ENCODE results near the gene RDH5.

RDH5 gene

DNA sequence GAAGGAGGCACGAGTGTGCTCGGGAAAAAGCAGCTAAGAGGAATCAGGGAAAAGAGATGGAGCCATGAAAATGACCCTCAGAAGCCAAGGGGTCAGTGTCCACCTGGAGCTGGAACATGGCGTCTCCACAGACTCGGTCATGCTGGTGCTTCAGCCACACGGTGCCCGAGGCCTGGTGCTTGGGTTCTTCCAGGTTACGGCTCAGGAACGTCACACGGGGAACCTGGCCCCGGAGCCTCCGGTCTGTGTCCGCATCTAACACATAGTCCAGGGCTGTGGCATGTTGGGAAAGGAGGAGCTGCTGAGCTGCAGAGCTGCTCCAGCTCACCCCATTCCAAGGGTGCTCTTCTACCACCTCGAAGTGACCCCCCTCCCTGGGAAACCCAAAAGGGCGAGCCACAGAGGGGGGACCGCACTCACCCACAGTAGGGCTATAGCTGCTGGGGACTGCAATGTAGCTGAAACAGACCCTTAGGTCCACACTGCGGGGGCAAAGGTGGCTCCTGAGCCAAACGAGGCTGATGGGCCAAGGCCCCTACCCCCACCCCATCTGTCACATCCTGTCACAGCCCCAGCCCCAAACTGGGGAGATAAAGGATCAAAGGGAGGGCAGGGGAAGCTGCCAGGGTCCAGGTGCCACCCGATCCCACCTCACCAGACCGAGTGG is 23.3 kb upstream of the RDH5 start:
- DNase-seq = no peak

DNA sequence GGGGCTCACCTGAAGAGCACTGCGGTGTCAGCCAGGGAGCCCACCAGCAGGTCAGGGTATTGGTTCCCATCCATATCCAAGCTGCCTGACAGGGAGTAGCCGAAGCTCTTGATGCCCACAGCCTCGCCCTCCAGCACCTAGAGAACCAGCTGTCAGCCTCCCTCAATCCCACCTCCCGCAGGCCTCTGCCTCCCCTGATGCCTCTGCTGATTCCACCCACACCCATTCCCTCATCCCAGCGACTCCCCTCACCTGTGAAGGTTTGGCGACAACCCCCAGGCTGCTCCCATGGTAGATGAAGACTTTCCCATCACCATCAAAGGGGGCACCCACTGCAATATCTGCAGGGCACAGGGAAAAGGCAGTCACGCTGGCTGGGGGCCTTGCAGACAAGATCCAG is 22.5 kb upstream of the RDH5 start:
- DNase-seq = no peak

DNA sequence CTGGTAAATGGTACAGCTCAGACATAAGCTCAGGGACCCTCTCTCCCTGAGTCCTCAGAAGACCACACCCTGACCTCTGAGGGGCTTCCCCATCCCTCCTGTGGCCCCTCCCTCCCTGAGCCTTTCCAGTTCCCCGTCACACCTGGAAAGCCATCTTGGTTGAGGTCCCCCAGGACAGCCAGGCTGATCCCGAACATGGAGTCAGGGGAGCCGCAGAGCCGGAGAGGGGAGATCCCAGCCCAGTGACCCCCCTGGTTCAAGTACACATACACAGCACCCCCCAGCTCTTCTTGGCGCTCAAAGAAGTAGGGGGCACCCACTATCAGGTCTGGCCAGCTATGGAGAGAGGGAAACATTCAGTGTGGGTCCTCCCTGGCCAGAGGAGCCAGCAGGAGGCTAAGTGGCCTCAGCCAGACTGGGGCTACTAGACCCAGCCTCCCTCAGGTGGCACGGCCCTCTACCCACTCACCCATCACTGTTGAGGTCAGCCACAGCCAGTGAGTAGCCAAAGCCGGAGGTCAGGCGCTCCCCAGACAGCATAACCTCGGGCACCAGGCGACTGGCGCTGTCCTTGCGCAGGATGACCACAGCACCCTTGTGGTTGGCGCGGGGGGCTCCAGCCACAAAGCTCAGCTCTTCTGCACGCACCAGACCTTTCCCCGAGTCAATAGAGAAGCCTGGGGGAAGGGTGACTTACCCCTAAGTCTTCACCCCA is 21.8 kb upstream of the RDH5 start:
- no peak for DNase-seq

DNA sequence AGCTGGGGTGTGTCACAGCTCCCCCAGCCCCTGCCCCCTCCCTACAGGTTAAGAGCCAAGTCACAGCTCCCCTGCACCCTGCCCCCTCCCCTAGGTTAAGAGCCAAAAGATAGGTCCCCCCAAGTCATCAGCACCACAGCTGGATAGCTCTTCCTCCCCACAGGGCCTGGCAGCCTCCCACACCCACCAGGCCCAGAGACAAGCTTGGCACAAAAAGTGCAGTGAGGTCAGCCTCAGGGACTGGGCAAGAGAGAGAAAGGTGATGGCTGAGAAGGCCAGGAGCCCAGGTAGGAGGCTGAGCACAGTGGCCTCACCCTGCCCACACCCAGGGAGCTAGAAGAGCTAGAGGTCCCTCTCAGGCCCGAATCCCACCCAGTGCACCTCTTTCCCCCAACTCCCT is 21.2 kb upstream of the RDH5 start:
- DNase-seq = no peak

DNA sequence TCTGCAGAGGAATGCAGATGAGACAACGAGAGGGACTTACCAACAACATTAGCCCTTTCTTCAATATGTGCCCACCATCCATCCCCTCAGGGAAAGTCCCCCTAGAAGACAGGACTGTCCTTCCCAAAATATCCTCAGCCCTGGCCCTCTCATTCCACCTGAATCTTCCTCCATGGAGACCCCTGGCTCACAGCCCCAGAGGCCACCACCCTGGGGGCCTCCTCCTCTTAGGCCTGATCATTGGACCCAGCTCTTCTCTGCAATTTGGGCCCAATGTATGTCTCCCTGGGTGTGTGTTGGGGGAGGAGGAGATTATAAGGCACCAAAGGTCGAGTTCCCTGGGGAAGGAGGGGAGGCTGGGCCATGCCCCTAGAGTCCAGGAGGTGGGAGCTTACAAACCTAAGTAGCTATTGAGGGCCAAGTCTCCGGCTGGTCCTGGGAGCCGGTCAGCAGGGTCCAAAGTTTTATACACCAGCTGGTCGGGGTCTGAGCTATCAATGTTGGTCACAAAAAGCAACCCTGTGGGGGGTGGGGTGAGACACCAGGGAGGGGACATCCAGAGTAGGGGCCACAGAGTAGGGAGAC is 20.6 kb upstream of the RDH5 start:
- no peak for DNase-seq

DNA sequence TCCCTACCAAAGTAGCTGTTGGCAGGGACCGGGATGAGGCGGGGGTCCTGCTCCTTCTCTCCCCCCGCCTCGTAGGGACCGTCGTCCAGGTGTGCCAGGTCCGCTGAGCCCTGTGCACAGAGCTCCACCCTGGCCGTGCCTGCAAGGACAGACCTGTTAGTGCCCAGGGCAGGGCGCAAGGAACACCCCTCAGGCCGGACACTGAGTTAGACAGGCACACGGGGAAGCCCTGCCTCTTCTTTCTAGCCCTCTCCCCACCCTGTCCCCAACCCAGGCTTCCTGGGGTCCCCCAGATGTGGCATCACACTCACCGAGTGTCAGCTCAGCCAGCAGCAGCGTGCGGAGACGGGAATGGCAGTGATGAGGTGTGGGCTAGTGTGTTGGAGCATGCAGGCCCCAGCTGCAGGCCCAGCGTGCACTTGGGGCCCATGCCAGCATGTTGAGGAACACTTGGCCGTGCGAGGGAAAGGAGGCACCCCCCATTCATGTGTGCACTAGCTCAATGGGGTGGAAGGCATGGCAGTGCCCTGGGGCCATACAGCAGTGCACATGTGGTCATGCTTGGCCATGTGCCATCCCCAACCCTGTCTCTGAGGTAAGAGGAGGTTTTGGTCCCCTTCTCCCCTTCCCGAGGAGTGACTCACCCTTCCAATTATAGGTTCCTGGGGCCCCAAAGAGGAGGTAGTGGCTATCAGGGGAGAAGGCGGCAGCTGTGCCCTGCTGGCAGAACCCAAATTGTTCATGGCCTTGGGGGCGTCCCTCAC is 19.8 kb upstream of the RDH5 start:
- DNase-seq = no peak

DNA sequence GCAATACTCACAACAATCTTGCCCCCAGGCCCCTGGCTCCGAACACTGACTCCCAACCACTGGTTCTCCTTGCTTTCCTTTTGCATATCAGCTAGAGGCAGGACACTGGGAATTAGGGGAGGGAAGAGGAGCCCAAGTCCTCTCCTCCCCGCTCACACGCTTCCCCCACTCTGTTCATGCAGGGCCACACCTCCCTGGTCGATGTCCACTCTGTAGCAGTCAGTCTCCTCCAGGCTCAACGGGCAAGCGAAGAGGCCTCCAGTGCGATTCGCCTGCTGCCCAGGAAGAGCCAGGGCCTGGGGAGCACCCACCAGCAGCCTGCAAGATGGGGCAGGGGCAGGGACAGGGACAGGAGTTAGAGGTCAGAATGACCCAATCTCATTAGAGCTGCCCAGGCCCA is 17.3 kb upstream of the RDH5 start:
- DNase-seq = no peak

DNA sequence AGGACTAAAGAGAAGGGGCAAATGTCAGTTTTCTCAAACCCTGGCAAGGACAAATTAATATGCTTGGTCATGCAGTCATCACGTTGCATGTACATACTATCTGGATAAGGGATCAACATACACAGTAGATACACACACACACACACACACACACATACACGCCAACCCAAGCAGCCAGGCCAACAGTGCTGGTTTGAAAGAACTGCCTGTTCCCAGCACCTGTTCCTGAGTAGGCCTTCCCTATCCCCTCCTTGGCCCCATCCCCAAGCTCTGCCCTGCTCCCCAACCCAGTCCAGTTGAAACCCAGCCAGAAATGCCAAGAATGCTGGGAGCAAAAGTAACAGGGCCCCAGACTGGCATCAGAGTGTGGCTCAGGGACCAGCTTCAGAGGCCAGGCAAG is 16.9 kb upstream of the RDH5 start:
- DNase-seq = no peak

DNA sequence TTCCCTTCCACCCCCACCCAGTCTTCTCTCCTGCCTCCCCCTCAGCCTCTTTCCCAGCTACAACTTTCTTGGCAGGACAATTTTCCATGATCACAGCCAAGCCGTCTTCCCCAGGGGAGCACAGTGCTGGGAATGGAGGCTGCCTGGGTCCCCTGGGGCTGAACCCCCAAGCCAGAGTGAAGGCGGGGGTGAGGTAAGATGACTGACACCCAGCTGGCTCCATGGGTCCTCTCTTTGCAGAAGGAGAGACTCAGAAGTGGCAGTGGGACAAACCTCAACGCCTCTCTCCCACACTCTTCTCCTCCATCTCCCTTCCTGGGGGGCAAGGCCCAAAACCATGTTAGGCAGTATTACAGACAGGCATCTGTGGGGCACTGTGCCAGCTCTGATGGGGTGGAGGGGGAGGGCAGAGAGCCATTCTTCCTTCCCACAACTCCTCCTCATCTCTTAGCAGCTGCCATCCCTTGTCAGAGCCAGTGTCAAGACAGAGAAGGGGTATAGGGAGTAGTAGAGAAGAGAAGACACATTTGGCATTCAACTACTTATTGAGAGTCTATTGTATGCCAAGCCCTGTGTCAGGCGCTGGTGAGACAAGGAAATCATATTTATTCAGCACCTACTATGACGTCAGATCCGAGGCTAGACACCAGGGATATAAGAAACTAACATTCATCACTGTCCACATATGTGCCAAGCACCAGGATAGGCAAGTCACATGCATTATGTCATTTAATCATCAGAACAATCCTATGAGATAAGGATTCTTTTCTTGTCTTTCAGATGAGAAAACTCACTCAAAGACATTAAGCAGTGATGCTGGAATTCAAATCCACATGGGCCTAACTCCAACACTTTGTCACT is 16.1 kb upstream of the RDH5 start:
- peak; percentile 53 for DNase-seq

DNA sequence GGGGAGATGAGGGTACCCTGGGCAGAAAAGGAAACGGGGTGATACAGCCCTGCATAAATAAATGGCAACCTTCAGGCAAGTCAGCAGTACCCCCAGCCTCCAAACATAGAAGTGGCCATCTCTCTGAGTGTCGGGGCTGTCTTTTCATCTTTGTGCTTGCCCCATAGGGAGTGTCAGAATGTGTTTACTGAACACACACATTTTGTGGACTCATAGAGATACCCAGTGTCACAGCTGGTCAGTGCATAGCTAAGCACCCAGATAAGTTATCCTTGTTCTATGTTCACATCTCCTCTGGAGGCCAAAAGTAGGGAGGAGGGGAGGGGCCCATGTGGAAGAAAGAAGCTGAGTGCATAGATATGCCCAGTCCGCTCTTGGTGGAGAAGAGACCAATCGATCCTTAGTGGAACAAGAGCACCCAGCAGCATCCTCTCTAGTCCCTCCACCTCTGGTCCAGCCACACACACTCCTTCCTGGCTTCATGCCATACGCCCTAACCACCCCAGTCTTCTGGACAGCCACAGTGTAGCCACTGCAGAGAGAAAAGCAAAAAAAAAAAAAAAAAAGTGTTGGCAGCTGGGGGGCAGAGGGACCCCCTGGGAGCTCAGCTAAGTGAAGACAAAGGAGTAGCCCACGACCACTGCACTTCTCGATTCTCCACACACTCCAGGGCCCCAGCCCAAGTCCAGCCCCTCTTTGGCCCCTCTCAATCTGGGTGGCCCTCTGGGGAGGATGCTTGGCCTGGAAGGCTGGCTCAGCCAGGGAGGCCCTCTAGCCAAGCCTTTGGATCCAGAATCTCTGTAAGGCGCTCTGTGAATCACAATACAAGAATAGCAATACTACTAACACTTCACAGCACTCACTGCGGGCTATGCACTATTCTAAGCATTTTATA is 15.1 kb upstream of the RDH5 start:
- no peak for DNase-seq

DNA sequence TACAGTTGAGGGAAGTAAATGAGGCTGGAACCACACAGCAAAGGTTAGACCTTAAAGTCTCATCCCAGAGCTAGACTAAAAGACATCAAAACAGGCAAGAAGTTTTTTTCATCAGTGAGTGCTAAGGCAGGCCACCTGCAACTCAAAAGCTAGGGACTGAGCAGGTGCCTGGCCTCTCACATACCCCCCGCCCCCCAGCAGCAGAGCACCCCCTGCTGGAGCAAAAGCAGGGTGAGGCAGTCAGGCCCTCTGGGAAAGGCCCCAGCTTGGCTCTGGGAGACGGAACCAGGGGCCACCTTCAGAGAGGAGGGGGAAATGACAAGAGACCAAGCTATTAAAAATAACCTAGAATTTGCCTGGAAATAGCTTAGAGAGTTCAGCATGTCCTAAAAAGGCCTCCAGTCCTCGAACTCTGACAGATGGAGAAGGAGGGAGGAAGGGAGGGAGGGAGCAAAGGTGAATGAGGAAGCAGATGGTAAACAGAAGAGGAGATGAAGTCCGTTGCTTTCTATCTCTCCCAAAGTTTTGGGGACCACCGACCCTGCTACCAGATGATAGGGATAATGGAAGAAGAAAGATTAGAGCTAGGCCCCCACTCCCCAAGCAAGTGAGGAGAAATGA is 14.3 kb upstream of the RDH5 start:
- DNase-seq = no peak

DNA sequence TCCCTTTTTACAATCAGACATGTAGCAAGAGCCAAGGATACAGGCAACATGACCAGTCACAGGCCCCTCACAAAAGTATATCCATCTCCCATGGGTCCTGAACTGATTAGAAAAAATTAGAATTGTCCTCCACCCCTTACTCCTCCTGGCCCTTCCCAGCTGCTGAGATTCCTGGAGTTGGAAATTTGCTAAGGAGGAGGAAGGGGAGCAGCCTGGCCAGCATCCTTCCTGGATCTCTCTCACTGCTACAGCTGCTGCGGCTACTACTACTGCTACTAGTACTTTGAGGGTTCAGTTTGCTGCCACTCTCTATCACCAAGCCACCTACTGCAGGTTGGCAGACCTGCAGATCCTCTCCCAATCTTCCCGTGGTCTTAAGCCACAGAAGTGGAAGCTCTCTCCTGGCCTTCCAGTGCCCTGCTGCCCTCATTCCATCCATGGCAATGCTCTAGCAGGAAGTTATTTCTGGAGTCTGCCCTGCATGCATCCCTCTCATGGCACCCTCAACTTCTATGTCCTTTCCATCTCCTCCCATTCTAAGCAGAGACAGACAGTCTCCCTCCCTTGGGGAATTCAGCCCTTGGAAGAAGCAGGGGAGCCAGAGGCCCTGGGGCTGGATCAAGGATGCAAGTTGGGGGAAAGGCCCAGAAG is 13.5 kb upstream of the RDH5 start:
- DNase-seq = no peak

DNA sequence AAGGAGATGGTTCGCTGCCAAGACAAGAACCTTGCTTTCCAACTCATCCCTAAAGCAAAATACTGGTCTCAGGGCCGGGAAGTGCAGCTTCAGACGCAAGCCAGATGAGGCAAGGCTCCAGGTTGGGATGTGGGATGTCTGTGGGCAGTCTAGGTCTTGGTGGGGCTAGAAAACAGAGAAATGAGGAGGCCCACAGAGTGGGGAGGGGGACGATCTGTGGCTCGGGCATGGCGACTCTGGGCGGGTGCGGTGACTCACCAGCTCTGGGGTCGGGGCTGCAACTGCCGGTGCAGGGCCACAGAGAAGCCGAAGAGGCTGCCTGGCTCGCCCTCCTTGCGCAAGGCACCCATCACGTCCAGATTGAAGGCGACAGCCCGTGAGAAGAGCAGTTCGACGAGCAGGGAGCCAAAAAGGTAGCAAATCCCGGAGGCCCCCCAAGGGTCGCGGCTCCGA is 12.9 kb upstream of the RDH5 start:
- DNase-seq = no peak

DNA sequence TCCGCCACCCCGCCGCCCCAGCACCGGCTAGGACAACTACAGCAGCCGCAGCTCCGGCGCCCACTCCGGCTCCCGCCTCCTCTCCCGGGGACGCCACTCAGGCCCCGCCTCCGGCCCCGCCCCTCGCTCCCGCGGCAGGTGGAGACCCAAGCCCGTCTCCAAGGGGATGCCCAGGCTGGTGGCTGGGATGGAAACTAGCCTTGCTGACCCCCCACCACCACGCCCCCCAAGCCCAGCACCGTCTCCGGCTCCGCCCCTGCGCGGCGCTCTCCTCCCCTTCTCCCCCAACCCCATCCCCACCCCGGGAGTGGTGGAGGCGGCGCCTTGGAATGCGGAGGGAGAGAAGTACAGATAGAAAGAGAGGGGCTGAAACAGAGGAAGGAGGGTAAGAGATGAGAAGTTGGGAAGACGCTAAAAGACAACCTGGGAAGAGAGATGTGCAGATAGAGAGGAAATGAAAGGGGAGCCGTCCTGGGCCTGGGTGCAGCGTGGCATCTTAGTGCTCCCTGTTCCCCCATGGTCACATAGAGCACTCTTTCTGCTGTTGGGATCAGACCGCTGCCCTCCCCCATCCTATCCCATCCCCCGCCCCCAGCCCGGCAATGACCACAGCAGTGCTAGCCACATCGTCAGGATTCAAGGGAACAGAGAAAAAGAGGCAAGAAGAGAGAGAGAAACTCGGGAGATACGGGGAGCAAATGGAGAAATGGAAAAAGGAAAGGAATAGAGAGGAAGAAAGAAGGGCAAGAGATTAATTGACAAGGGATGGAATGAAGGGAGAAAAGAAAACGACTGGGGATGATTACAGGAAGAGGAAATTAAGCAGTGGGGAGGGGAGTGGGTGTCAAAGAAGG is 12.1 kb upstream of the RDH5 start, which contains the start of gene ITGA7:
Gene ITGA7 (minus strand): TSS at position 64 of the 854 bp plus-strand sequence. CDS start 222 bp downstream, outside the sequence.
- peak; percentile 60 for DNase-seq

DNA sequence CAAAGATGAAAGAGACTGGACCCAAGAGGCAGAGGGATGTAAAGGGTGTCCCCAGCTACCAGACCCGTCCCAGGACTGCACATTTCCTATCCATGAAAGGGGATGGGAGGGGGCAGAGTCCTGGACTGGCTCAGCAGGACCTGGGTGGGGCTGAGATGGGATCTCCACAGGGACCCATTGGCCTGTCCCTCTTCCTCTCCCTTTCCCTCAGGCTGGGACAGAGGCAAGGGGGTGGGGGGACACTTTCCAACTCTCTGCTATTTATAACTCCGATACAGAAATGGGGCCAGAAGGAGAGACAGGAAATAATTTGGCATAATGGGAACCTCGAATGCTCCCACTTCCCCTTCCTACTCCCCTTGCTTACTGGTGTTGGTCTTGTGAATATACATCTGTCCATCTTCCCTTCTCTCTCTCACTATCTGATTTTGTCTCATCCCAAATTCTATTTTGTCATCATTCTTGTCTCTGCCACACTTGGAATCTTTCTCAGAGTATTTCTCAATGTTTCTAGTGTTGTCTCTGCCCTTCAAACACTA is 11.4 kb upstream of the RDH5 start:
- no peak for DNase-seq

DNA sequence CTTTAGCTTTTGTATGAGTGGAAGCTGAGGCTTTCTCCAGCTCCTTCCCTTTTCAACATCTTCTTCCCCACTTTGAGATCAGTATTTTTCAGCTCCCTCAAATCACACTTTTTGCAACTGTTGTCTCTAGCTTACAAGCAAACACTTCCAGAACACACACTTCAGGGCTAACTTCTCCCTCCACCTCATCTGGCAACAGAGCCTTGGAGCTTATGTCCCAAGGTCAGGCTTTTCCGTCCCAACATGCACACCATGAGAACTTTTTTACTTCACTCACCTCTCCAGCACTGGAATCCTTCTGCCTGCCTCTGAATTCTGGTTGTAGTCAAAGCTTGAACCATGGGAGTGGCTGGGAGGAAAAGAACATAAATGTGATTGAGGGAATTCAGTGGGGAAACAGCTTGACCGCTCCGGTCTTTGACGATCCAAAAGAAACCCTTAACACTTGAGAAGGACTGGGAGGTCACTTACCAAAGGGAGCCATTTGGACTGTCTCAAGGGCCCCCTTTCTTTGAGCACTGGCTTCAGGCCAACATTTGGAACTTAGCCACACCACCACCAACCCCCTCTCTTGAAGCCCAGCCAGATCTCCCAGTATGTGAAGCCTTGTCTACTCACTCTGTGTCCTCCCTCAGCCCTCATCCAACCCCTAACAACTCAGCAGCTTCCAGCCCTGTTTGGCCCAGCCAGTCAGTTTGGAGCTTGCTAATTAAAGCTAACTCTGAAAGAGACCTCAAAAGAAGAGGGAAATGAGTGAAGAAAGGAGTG is 8.2 kb upstream of the RDH5 start:
- no peak for DNase-seq

DNA sequence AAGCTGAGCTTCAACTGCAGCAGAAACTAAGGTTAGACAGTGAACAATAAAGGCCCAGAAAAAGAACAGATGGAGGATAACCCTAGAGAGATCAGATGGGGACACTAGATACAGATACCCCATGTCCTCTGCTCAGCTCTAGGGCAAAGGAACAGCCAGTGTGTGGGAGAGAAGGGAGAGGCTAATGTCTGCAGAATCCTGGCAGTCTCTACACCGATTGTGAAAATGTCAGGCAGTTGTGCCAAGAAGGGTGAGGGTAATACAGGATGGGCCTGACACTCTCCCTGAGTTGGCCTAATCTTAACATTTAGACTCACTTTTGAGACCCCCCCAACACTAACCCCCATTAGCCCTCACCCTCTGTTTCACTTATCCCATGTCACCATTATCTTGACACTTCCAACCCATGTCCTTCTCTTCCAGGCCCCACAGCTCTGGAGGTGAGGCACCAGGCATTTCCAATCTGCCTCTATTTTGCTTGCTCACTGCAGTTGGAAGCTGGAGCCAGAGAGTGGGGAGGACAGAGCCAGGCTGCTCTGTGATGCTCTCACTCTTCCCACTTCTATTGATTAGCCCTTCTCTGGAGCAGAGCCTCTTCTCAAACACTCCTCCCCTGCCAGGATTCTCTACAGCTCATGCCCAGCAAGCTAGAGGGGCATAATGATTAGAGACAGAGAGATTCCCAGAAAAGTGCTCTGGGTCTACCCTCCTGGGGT is 7.3 kb upstream of the RDH5 start:
- no peak for DNase-seq

Data from fibroblast of skin of scalp (primary cell).